Measurements from ENCODE around the gene MON2. TPM values are rescaled to one million over a fixed set of nuclear protein-coding genes. Genes with fewer than 3 reads are reported as not detected.

The MON2 gene
- total and polyA plus RNA-seq, 2 of the 13 experiments (the other 11 are each of a cell fraction or from before 2014, with no cell fraction given) = 10.5 to 24.8 TPM

DNA sequence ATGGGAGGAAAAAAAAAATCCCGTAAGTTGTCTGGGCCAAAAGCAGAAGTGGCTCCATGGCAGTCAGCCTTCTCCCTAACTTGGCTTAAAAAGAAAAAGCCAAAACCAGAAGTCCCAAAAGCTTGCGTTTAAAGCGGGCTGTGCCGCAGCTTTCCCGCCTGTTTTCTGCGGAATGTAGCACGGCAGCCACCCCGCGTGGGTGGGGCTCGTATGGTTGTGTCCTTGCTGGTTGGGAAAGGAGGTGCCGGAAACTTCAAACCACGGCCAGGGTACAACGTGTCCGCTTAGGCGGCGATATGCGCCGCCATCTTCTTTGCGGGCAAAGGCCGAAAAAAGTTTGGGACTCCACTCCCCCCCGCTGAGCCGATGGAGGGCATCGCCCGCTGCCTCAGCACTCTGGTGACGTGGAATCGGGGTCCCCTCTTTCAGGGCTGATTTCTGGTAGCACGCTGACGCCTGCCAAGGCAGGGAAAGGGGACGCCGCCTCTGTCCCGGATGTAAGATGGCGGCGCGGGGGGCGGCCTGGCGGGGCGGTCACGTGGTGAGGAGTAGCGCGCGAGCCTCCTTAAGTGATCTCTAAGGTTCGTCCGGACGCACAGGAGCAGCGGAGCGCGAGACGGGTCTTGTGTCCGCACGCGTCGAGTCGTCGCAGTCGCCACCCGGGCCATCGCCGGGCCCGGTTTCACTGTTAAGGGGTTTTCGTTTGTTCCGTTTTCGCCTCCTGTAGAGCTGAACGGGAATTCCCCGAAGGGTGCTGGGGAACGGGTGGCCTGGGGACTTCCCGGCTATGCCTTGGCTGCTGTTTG lies 135.8 kb downstream of the MON2 start (continued):
- TF ChIP-seq, protein P1, sequence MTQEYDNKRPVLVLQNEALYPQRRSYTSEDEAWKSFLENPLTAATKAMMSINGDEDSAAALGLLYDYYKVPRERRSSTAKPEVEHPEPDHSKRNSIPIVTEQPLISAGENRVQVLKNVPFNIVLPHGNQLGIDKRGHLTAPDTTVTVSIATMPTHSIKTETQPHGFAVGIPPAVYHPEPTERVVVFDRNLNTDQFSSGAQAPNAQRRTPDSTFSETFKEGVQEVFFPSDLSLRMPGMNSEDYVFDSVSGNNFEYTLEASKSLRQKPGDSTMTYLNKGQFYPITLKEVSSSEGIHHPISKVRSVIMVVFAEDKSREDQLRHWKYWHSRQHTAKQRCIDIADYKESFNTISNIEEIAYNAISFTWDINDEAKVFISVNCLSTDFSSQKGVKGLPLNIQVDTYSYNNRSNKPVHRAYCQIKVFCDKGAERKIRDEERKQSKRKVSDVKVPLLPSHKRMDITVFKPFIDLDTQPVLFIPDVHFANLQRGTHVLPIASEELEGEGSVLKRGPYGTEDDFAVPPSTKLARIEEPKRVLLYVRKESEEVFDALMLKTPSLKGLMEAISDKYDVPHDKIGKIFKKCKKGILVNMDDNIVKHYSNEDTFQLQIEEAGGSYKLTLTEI (CRISPR knock-in tag; conservative IDR thresholded peaks at IDR 0.05) = no peak
- peak; percentile 25; the same call in 1 of the 2 replicates for TF ChIP-seq NFIC (IDR thresholded peaks at IDR 0.05; ENCODE audit: low read length)
- no peak for TF ChIP-seq JARID2 (CRISPR knock-in tag; IDR thresholded peaks at IDR 0.05; ENCODE audit: insufficient replicate concordance)
- TF ChIP-seq, protein P2, sequence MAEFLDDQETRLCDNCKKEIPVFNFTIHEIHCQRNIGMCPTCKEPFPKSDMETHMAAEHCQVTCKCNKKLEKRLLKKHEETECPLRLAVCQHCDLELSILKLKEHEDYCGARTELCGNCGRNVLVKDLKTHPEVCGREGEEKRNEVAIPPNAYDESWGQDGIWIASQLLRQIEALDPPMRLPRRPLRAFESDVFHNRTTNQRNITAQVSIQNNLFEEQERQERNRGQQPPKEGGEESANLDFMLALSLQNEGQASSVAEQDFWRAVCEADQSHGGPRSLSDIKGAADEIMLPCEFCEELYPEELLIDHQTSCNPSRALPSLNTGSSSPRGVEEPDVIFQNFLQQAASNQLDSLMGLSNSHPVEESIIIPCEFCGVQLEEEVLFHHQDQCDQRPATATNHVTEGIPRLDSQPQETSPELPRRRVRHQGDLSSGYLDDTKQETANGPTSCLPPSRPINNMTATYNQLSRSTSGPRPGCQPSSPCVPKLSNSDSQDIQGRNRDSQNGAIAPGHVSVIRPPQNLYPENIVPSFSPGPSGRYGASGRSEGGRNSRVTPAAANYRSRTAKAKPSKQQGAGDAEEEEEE (CRISPR knock-in tag; IDR thresholded peaks at IDR 0.05; ENCODE audit: borderline replicate concordance) = no peak
- no peak for TF ChIP-seq CC2D1A (CRISPR knock-in tag; IDR thresholded peaks at IDR 0.05)
- TF ChIP-seq, protein P3, sequence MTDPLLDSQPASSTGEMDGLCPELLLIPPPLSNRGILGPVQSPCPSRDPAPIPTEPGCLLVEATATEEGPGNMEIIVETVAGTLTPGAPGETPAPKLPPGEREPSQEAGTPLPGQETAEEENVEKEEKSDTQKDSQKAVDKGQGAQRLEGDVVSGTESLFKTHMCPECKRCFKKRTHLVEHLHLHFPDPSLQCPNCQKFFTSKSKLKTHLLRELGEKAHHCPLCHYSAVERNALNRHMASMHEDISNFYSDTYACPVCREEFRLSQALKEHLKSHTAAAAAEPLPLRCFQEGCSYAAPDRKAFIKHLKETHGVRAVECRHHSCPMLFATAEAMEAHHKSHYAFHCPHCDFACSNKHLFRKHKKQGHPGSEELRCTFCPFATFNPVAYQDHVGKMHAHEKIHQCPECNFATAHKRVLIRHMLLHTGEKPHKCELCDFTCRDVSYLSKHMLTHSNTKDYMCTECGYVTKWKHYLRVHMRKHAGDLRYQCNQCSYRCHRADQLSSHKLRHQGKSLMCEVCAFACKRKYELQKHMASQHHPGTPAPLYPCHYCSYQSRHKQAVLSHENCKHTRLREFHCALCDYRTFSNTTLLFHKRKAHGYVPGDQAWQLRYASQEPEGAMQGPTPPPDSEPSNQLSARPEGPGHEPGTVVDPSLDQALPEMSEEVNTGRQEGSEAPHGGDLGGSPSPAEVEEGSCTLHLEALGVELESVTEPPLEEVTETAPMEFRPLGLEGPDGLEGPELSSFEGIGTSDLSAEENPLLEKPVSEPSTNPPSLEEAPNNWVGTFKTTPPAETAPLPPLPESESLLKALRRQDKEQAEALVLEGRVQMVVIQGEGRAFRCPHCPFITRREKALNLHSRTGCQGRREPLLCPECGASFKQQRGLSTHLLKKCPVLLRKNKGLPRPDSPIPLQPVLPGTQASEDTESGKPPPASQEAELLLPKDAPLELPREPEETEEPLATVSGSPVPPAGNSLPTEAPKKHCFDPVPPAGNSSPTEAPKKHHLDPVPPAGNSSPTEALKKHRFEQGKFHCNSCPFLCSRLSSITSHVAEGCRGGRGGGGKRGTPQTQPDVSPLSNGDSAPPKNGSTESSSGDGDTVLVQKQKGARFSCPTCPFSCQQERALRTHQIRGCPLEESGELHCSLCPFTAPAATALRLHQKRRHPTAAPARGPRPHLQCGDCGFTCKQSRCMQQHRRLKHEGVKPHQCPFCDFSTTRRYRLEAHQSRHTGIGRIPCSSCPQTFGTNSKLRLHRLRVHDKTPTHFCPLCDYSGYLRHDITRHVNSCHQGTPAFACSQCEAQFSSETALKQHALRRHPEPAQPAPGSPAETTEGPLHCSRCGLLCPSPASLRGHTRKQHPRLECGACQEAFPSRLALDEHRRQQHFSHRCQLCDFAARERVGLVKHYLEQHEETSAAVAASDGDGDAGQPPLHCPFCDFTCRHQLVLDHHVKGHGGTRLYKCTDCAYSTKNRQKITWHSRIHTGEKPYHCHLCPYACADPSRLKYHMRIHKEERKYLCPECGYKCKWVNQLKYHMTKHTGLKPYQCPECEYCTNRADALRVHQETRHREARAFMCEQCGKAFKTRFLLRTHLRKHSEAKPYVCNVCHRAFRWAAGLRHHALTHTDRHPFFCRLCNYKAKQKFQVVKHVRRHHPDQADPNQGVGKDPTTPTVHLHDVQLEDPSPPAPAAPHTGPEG (CRISPR knock-in tag; IDR thresholded peaks at IDR 0.05) = no peak
- TF ChIP-seq SRSF9 (IDR thresholded peaks at IDR 0.05; ENCODE audit: borderline replicate concordance, insufficient read depth, low read depth, low read length, poor library complexity, severe bottlenecking) = no peak
- TF ChIP-seq, protein P4, sequence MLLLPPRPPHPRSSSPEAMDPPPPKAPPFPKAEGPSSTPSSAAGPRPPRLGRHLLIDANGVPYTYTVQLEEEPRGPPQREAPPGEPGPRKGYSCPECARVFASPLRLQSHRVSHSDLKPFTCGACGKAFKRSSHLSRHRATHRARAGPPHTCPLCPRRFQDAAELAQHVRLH (CRISPR knock-in tag; IDR thresholded peaks at IDR 0.05; ENCODE audit: borderline replicate concordance, low read depth) = 0 out of 2 replicates have a peak, but pooled peaks have one; percentile 17
- peak; percentile 91 for TF ChIP-seq ZMYM2 (CRISPR knock-in tag; IDR thresholded peaks at IDR 0.05)
